Measurements from ENCODE around the gene PRRG1. TPM values are rescaled to one million over a fixed set of nuclear protein-coding genes. Genes with fewer than 3 reads are reported as not detected.

PRRG1 gene
- total RNA-seq, 2 experiments from 2014 or later, result not detected

DNA sequence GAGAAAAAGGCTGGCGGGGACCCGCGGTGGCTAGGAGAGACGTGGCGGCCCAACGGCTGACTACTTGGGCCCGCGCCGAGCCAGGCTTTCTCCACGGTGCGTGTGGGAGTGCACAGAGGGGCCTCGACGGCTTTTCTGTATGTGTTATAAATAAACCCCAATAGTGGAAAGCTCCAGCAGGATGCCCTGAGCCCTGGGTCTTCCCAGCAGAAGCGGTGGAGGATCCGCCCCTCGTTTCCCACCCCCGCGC is 268 bp upstream of the PRRG1 start:
- H3K79me2 ChIP-seq (ENCODE audit: insufficient read depth, low read depth, low read length), result no peaks in the 10 kb centered on the region
- no peak overlapping the region for H3K4me2 ChIP-seq (ENCODE audit: low read length)
- TF ChIP-seq EZH2phosphoT487 (IDR thresholded peaks at IDR 0.05; ENCODE audit: borderline replicate concordance, low read depth, low read length), result no peak
- TF ChIP-seq, protein P1, sequence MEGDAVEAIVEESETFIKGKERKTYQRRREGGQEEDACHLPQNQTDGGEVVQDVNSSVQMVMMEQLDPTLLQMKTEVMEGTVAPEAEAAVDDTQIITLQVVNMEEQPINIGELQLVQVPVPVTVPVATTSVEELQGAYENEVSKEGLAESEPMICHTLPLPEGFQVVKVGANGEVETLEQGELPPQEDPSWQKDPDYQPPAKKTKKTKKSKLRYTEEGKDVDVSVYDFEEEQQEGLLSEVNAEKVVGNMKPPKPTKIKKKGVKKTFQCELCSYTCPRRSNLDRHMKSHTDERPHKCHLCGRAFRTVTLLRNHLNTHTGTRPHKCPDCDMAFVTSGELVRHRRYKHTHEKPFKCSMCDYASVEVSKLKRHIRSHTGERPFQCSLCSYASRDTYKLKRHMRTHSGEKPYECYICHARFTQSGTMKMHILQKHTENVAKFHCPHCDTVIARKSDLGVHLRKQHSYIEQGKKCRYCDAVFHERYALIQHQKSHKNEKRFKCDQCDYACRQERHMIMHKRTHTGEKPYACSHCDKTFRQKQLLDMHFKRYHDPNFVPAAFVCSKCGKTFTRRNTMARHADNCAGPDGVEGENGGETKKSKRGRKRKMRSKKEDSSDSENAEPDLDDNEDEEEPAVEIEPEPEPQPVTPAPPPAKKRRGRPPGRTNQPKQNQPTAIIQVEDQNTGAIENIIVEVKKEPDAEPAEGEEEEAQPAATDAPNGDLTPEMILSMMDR (conservative IDR thresholded peaks at IDR 0.05; ENCODE audit: low read length), result no peak
- no peaks in the 10 kb centered on the region for H3K36me3 ChIP-seq (ENCODE audit: insufficient read depth, low read length)
- CTCF ChIA-PET (ENCODE audit: unreplicated experiment), result no interaction called here
- H2AFZ ChIP-seq (ENCODE audit: low read length), result no peak overlapping the region
- no peak for DNase-seq (ENCODE audit: low spot score)
- H3K9me2 ChIP-seq (ENCODE audit: insufficient read depth, low read length), result no peaks in the 10 kb centered on the region
- H3K4me3 ChIP-seq (ENCODE audit: low read depth, low read length, poor library complexity, severe bottlenecking), result no peak overlapping the region
- no peaks in the 10 kb centered on the region for H3K4me1 ChIP-seq (ENCODE audit: insufficient read depth, low read length, poor library complexity, severe bottlenecking)
- H3K27ac ChIP-seq (ENCODE audit: low read depth, low read length, poor library complexity, severe bottlenecking), result no peak overlapping the region
- H3K9me3 ChIP-seq (ENCODE audit: low read length), result no peaks in the 10 kb centered on the region
- H4K20me1 ChIP-seq (ENCODE audit: insufficient read depth, low read length), result no peaks in the 10 kb centered on the region
- no TSS peak for BruUV-seq (replicated peaks)
- POLR2A ChIA-PET, result no interaction called here
- intact Hi-C loops (cut with micrococcal nuclease; ENCODE audit: unreplicated experiment), result no loop called here

DNA sequence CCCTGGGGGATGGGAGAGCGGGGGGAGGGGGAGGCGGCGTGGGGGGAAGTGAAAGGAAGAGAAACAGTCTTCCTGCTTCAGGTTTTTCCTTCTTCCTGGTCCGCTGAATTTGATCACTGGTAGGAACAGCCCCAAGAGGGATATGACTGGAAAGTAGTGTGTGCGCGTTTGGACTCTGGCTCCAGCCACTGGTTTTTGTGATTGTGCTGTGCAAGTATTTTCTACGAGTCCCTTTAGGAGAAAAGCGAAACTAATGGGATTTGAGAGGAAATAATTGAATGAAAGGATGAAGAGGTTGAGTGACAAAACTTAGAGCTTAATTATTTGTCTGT is 836 bp downstream of the PRRG1 start:
- Histone ChIP-seq H3K4me1 (ENCODE audit: insufficient read depth, low read length, poor library complexity, severe bottlenecking) (no peaks in the 10 kb centered on the region), H3K79me2 (ENCODE audit: insufficient read depth, low read depth, low read length) (no peaks in the 10 kb centered on the region), H2AFZ (ENCODE audit: low read length) (no peak overlapping the region), H3K27ac (ENCODE audit: low read depth, low read length, poor library complexity, severe bottlenecking) (no peak overlapping the region), H3K9me3 (ENCODE audit: low read length) (no peaks in the 10 kb centered on the region), H3K4me3 (ENCODE audit: low read depth, low read length, poor library complexity, severe bottlenecking) (no peak overlapping the region), H3K9me2 (ENCODE audit: insufficient read depth, low read length) (no peaks in the 10 kb centered on the region), H3K4me2 (ENCODE audit: low read length) (no peak overlapping the region), H3K36me3 (ENCODE audit: insufficient read depth, low read length) (no peaks in the 10 kb centered on the region), H4K20me1 (ENCODE audit: insufficient read depth, low read length) (no peaks in the 10 kb centered on the region)
- BruUV-seq (replicated peaks), result no TSS peak
- intact Hi-C loops (cut with micrococcal nuclease; ENCODE audit: unreplicated experiment), result no loop called here
- TF ChIP-seq, protein P1 (conservative IDR thresholded peaks at IDR 0.05; ENCODE audit: low read length), result no peak
- TF ChIP-seq EZH2phosphoT487 (IDR thresholded peaks at IDR 0.05; ENCODE audit: borderline replicate concordance, low read depth, low read length), result no peak
- no peak for DNase-seq (ENCODE audit: low spot score)
- CTCF ChIA-PET (ENCODE audit: unreplicated experiment), result no interaction called here
- POLR2A ChIA-PET, result no interaction called here

DNA sequence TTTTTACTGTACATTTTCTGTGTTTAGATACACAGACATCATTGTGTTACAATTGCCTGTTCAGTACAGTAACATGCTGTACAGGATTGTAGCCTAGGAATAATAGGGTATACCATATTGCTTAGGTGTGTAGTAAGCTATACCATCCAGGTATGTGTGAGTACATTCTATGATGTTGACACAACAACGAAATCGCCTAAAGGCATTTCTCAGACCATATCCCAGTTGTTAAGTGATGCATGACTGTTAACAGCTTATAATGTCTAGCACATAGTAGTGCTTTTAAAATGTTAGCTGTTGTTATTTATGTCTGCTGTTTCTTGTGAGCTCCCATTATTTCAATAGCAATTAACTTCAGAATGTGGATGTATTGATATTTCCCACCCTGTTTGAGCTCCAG is 4.5 kb downstream of the PRRG1 start:
- Histone ChIP-seq H3K4me1 (ENCODE audit: insufficient read depth, low read length, poor library complexity, severe bottlenecking) (no peaks in the 10 kb centered on the region), H3K79me2 (ENCODE audit: insufficient read depth, low read depth, low read length) (no peaks in the 10 kb centered on the region), H2AFZ (ENCODE audit: low read length) (no peak overlapping the region), H3K36me3 (ENCODE audit: insufficient read depth, low read length) (no peaks in the 10 kb centered on the region), H3K4me3 (ENCODE audit: low read depth, low read length, poor library complexity, severe bottlenecking) (no peak overlapping the region), H4K20me1 (ENCODE audit: insufficient read depth, low read length) (no peaks in the 10 kb centered on the region), H3K9me3 (ENCODE audit: low read length) (no peaks in the 10 kb centered on the region), H3K27ac (ENCODE audit: low read depth, low read length, poor library complexity, severe bottlenecking) (no peak overlapping the region), H3K9me2 (ENCODE audit: insufficient read depth, low read length) (no peaks in the 10 kb centered on the region), H3K4me2 (ENCODE audit: low read length) (no peak overlapping the region)
- no peak for TF ChIP-seq EZH2phosphoT487 (IDR thresholded peaks at IDR 0.05; ENCODE audit: borderline replicate concordance, low read depth, low read length)
- TF ChIP-seq, protein P1 (conservative IDR thresholded peaks at IDR 0.05; ENCODE audit: low read length), result no peak
- no TSS peak for BruUV-seq (replicated peaks)
- DNase-seq (ENCODE audit: low spot score), result no peak
- intact Hi-C loops (cut with micrococcal nuclease; ENCODE audit: unreplicated experiment), result no loop called here
- POLR2A ChIA-PET, result interaction anchor here (1.7 kb wide), 1 partner anchor 38 kb away, joined by 3 read pairs; no protein-coding TSS in a partner anchor
- CTCF ChIA-PET (ENCODE audit: unreplicated experiment), result no interaction called here
